ENCODE data around the gene PDZRN4. TPM values are rescaled to one million over a fixed set of nuclear protein-coding genes. Genes with fewer than 3 reads are reported as not detected.
"Not testable (repeated sequence)": the region's sequence is repeated elsewhere in the genome, so short reads cannot be mapped to it uniquely, and the experiment has no call there.

PDZRN4 gene
- total RNA-seq, 1 donor from 2014 or later = not detected

DNA sequence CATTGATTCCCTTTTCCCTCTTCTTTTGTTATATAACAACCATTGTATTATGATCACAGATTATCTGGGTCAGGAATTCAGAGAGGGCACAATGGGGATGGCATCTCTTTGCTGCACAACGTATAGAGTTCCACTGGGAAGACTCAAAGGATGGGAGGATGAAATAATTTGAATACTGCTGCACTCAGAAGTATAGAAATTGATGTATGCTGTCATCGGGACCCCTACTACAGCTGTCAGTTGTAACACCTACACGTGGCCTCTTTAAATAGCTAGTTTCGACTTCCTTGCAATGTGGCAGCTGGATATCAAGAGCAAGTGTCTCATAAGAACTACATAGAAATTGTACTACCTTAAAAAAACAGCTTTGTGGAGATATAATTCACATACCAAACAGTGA, 408.1 kb downstream of the PDZRN4 start:
- no peak for DNase-seq (ENCODE audit: low spot score)
- intact Hi-C loops (cut with DNase I) = no loop called here

GRCh38 chr12:41604830-41605229, 416.7 kb downstream of the PDZRN4 start:
- intact Hi-C loops (cut with DNase I) = no loop called here
- DNase-seq (ENCODE audit: low spot score) = no peak

GRCh38 chr12:41605545-41606305, 417.6 kb downstream of the PDZRN4 start:
- intact Hi-C loops (cut with DNase I) = no loop called here

GRCh38 chr12:41606468-41607445, 418.6 kb downstream of the PDZRN4 start:
- intact Hi-C loops (cut with DNase I) = no loop called here

More at GRCh38 chr12:41605545-41606305, 417.6 kb downstream of the PDZRN4 start:
- DNase-seq (ENCODE audit: low spot score) = no peak

GRCh38 chr12:41612892-41613557, 424.9 kb downstream of the PDZRN4 start:
- intact Hi-C loops (cut with DNase I) = no loop called here
- DNase-seq (ENCODE audit: low spot score) = no peak

More at GRCh38 chr12:41606468-41607445, 418.6 kb downstream of the PDZRN4 start:
- no peak for DNase-seq (ENCODE audit: low spot score)

GRCh38 chr12:41615174-41615573, 427.1 kb downstream of the PDZRN4 start:
- intact Hi-C loops (cut with DNase I); DNase-seq (ENCODE audit: low spot score): not testable (repeated sequence)

DNA sequence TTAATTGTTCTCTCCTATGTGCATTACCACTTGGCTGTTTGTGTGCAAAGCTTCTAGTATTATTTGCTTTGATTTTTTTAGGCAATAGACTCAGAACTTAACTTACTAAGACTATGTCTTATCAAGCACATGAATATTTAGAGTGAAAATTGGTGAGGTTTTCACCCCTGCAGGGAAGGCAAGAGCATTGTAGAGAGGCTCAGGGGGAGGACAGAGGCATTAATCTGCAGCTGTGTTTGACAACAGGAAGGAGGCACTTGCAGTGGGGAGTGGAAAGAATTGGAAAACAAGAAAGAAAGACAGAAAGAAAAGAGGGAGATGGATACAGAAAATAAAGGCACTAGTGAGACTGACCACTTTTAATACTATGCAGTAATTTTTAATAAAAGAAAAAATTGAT, 431.6 kb downstream of the PDZRN4 start:
- DNase-seq (ENCODE audit: low spot score) = no peak
- intact Hi-C loops (cut with DNase I) = no loop called here

- DNase-seq (ENCODE audit: low spot score) = no peak
- intact Hi-C loops (cut with DNase I) = no loop called here
Observed at GRCh38 chr12:41621291-41621690, 433.2 kb downstream of the PDZRN4 start.

All from cardiac septum (tissue), 1 donor.